NT2/D1 (cell line): ENCODE data around the gene KCND3.

Source experiments
- SUZ12 ChIP-seq: IDR thresholded peaks from 2 replicates; pipeline ENCODE4 v1.6.1; 2011; ENCODE audit not compliant: insufficient read length, insufficient read depth; ENCODE audit errors: extremely low read depth
- YY1 ChIP-seq: IDR thresholded peaks from 2 replicates; pipeline ENCODE4 v1.6.1; 2011; ENCODE audit not compliant: insufficient read length, insufficient read depth

- TF ChIP-seq SUZ12 (no peak), YY1 (no peak)
Observed at GRCh38 chr1:111887875-111888274, 101.6 kb downstream of the KCND3 start.
